Activated gamma-delta T cell (primary cell): ENCODE data around the gene RNF8.

Experiments
- DNase-seq: peaks from one replicate; lab custom pipeline; 2025; lab: John Stamatoyannopoulos, UW

The RNF8 gene

DNA sequence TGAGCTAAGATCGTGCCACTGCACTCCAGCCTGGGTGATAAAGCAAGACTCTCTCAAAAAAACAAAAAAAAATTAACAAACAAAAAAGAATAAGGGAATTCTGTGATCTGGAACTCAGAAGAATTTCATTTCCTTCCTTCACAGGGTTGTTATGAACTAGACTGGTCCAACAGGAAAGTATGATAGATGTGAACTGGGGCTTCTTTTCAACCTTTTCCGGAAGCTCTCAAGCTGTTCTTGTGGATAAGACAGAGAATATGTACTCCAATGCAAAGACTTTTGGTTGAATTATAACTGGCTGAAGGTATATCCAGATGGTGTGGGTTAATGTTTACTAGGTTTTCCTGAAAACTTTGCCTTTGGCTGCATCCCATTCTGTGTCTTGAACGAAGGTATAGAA, 5.3 kb downstream of the RNF8 start:
- no peak for DNase-seq

DNA sequence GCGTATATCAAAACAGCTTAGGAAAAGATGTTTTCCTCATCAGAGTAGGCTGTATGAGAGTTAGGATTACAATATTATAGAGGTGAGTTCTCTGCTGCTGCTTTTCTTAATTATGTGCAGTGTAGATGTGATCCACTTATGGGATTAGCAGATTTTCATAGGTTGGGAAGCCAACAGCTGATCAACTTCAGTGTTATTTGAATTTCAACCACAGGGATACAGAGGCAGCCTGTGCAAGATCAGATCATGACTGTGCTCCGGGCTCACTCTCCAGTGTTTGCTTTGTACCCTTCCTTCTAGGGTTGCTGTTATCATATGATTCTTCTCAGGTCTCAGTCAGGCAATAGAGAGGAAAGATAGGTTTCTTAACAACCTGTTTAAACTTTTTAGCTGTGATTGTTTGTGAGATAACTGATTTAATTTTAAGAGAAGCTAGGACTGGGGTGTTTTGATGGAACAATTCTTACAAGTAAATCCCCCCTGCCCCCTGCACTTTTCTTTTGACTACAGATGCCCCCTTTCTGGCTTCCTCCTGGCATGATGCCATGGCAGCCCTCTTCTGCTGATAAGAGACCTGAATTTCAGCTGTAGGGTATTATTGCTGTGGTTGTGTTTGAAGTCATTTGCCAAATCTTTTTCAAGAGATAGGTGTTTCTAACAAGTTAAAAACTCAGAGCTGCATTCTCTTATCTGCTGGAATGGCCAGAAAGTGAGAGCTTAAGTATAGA, 8.5 kb downstream of the RNF8 start:
- no peak for DNase-seq

DNA sequence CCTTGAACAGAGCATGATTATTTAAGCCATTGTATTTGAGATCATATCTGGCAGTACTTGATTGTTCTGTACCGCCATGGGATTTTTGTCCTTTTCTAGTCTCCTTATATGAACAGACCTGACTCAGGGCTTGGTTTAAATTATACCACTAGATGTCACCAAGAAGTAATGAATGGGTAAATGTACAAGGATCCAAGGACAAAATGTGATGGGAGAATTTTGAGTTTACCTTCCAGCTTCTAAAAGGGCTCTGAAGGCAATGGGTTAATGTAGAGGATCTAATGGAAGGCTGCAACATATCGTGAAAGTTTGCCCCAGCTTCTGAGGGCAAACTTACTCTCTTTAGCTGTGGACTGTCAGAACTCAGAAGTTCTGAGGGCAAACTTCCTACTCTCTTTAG, 12.0 kb downstream of the RNF8 start:
- DNase-seq = no peak

DNA sequence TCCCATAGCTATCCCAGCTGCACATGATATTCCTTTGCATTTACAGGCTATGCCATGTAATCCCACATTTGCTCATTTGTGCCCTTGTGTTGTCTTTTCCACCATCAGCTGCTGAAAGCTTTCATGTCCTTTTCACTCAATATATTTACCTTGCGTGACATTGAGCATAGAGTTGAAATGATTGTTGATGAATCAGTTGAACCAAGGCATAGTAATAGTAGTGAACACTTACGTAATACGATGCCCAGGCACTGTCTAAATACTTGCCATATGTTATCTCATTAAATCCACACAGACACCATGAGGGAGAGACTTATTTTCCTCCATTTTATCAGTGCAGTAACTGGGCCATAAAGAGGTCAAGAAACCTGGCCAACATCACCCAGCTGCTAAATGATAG, 13.1 kb downstream of the RNF8 start:
- no peak for DNase-seq

- no peak for DNase-seq
Observed at GRCh38 chr6:37368961-37369320, 15.2 kb downstream of the RNF8 start.

DNA sequence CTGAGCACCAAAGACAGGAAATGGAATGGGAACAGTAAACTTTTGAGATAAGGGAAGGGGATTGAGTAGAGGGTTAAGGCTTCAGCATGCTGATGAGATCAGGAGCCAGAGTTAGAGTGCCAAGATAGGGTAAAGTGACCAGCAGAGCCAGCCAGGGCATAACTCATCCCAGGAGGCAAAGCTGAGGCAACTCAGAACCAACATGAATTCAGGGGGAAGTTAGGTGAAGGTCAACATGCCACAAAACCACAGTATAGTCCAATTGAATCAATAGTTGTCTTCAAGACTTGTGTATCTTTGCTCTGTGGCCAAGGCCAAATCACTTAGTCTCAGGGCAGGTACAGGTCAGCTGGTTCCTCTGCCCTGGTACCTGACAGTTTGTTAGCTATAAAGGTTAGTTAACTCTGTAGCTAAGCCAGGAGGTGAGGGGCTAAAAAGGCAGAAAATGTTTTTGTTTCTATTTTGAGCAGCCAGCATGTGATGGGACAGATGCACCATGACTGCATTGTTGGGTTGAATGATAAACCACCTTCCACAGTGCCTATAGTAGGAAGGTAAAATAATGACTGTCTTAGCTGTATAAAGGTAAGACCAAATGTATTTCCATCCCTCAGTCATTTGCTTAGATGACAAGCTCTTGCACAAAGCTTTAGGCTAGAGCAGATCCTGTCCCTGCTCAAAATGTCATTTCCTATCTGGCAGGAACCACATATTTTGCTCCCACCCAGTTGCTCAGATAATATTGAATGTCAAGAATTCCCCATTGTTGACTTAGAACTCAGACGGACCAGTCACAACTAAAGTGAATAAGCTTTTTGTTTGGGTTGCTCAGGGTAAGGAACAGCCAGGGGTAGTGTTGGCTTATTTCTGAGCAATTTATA, 15.8 kb downstream of the RNF8 start:
- no peak for DNase-seq

- DNase-seq = no peak
Observed at GRCh38 chr6:37371154-37372083, 17.6 kb downstream of the RNF8 start.

- no peak for DNase-seq
Observed at GRCh38 chr6:37372116-37372515, 18.3 kb downstream of the RNF8 start.

DNA sequence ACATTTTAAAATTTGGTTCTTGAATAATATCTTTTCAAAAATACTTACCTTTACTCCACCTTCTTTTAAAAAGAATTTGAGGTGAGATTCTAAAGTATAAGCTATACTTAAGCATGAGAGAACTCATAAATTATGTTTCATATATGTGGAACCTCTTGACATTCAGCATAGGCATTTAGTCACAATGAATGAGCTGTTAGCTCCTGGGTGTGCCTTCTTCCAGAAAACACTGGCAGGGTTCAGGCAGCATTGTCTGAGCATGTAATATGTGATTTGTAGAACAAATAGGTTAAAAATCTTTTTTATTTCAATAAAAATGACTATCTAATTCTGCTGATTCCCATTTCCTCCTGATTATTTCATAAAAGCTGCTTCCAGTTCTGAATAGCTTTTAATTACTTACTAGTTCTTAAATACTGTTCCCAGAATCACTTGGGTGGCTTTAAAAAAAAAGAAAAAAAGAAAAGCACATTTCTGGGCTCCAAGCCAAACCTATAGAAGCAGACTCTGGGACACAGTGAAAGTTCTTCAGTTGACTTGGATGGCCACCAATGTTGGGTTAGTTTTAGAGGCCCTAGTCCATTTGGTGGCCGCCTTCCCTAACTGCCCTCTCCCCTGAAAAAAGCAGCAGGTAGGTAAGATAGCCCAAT, 20.2 kb downstream of the RNF8 start:
- no peak for DNase-seq

DNA sequence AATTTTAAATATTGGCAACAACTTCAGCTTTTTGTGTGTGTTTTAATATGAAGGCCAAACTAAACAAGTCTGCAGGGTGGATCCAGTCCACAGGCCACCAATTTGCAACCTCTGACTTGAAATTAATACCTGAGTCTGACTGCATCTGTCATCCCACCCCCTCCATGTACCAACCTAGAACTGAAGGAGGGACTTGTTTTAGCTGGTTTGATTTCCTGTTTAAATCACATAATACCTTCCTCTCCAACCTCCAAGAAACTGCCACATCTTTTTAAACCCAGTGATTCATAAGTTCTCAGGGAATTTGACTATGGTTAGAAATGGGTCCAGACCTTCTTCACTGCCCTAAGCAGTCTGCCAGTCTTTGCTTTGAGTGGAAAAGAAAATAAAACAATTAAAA, 21.6 kb downstream of the RNF8 start:
- DNase-seq = no peak

GRCh38 chr6:37376078-37376743, 22.4 kb downstream of the RNF8 start:
- DNase-seq = no peak

DNA sequence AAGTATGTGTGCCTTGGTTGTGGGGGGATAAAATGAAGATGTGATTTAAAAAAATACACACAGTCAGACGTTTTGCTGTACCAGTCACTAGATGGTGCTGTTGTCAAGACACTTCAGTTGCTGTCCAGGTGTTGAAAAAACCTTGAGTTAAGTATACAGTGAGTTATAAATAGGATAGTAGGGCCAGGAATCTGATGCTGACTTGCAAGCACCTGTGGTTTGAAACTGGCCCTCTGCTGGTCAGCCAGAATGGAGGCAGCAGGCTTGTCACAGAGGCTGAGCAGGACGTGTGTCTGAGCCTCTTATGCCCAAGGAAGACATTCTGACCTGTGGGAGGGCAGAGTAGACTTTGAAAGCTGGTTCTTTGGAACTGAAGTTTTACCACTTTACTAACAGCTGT, 27.8 kb downstream of the RNF8 start:
- DNase-seq = no peak

- DNase-seq = no peak
Observed at GRCh38 chr6:37382994-37383765, 29.4 kb downstream of the RNF8 start.

DNA sequence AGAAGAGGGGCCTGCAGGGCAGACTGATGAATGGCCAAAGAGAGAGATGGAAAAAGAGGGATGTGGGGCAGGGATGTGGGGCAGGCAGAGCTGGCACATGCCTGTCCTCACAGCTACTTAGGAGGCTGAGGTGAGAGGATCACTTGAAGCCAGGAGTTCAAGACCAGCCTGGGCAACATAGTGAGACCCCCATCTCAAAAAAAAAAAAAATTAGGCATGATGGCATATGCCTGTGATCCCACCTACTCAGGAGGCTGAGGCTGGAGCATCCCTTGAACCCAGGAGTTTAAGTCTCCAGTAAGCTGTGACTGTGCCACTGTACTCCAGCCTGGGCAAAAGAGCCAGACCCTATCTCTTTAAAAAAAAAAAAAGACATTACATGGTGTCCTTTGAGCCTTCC, 34.8 kb downstream of the RNF8 start:
- no peak for DNase-seq

GRCh38 chr6:37389857-37390256, 36.1 kb downstream of the RNF8 start:
- DNase-seq = no peak

DNA sequence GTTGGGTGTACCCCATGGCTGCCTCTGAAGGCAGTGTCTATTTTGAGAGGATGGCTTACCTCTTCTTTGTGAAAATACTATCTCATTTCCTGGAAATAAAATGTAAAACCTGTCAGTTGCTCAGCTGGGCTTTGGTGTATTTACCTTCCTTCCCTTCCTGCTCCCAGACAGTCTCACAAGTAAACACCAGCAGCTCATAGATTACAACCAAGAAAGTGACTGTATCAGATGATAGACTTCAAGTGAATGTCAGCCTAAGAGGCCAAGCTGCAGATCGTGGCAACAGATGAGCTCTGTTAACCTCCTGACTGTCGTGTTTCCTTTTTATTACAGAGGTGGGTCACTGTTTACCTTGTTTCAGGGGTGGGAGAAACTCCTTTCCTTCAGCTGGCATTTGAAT, 37.3 kb downstream of the RNF8 start:
- DNase-seq = no peak

DNA sequence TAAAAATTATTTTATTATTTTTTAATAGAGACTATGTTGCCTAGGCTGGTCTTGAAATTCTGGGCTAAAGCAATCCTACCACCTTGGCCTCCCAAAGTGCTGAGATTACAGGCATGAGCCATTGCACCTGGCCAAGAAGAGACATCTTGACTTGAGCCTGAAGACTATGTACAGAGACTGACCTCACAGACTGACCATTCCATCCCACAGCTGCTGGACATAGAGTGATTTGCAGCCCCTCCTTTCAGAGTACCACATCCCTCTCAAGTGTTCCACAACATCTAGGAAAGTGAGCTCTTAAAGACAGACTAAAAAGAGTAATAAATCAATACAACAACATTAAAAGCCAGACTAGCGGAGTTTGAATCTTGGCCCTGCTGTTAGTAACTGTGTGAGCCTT, 39.0 kb downstream of the RNF8 start:
- no peak for DNase-seq

DNA sequence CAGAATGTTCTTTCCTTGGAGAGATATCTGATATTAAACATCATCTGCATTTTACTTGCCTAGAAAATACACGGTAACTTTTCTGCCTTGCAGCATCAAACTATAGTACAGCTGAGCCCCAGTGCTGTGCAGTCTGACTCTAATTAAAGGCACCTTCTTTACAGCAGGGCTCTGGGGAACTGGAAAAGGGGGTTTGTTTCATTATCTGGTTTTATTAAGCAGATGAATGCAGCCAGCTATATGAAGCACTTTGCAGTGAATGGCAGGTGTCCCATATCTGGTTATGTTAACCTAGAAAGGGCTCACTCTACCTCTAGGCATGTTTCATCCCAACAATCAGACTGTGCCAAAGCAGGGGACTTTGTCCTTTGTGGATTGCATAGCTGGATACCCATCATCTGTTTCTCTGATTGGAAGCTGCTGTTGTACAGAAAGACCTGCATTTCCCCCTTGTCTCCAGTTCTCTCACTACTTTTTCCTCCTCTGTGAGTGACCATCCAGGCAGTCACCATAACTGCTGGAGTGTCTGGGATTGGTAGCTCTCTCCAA, 39.7 kb downstream of the RNF8 start:
- DNase-seq = no peak

DNA sequence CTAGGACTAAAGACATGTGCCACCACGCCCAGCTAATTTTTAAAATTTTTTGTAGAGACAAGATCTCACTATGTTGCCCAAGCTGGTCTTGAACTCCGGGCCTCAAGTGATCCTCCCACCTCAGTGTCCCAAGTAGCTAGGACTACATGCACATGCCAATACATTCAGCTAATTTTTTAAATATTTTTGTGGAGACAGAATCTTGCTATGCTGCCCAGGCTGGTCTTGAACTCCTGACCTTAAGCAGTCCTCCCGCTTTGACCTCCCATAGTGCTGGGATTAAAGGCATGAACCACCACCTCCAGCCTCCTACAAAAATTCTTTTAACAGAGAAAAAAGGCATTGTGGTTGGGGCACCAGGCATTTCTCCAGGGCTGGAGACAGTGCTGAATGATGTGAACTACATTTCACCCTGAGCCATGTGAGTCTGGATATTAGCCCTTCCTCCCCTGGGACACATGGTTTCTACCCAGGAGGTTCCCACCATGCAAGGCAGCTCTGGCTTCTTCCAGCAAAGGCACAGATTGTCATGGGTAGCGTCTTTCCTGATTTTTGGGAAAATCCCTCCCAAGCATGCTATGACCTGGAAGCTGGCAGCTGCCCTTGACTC, 42.9 kb downstream of the RNF8 start:
- DNase-seq = no peak

DNA sequence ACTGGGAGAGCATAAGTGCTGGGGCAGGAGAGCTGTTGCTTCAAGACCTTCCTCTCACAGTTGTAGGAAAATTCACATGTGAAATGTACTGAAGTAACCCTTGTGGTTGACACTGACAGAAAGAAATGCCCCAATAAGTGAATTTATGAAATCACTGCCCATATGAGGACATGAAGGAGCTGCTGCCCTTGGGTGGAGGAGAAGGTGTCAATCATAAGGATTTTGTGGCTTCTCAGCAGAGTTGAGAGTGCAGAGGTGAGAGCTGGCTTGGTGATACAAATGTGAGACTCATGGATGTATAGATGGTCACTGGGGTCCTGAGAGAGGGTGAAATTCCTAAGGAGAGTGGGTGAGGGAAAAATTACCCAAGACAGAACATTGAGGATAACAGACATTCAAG, 45.3 kb downstream of the RNF8 start:
- DNase-seq = no peak
